HG03196 (cell line): ENCODE data around the gene PHTF2.

Source experiments
- ATAC-seq: cut with Tn5 transposase; IDR thresholded peaks from one replicate; pipeline ENCODE4 v1.9.1; 2021; ENCODE audit not compliant: unreplicated experiment

The PHTF2 gene

GRCh38 chr7:77791956-77792355 lies 6.6 kb upstream of the PHTF2 start:
- no peak for ATAC-seq

- no peak for ATAC-seq
Observed at GRCh38 chr7:77794000-77794399, 4.6 kb upstream of the PHTF2 start.

- ATAC-seq = no peak
Observed at GRCh38 chr7:77796109-77796508, 2.5 kb upstream of the PHTF2 start.

- ATAC-seq = no peak
Observed at GRCh38 chr7:77796960-77797359, 1.6 kb upstream of the PHTF2 start.

GRCh38 chr7:77797734-77798393 lies 709 bp upstream of the PHTF2 start:
- peak; percentile 24 for ATAC-seq

GRCh38 chr7:77799078-77799964 lies 748 bp downstream of the PHTF2 start:
- ATAC-seq = no peak

- ATAC-seq = no peak
Observed at GRCh38 chr7:77800158-77800557, 1.6 kb downstream of the PHTF2 start.

GRCh38 chr7:77800730-77801129 lies 2.2 kb downstream of the PHTF2 start:
- ATAC-seq = no peak

GRCh38 chr7:77802557-77803405 lies 4.2 kb downstream of the PHTF2 start:
- no peak for ATAC-seq

- no peak for ATAC-seq
Observed at GRCh38 chr7:77806425-77806824, 7.9 kb downstream of the PHTF2 start.

GRCh38 chr7:77808517-77808916 lies 9.9 kb downstream of the PHTF2 start:
- ATAC-seq = no peak

- no peak for ATAC-seq
Observed at GRCh38 chr7:77811516-77812289, 13.1 kb downstream of the PHTF2 start.

GRCh38 chr7:77812290-77812685 lies 13.7 kb downstream of the PHTF2 start:
- no peak for ATAC-seq

- ATAC-seq = no peak
Observed at GRCh38 chr7:77813180-77813579, 14.6 kb downstream of the PHTF2 start.

GRCh38 chr7:77819021-77819420 lies 20.4 kb downstream of the PHTF2 start:
- ATAC-seq = no peak

GRCh38 chr7:77820967-77821366 lies 22.4 kb downstream of the PHTF2 start:
- no peak for ATAC-seq

- no peak for ATAC-seq
Observed at GRCh38 chr7:77822269-77822668, 23.7 kb downstream of the PHTF2 start.

- no peak for ATAC-seq
Observed at GRCh38 chr7:77823787-77824186, 25.2 kb downstream of the PHTF2 start.

GRCh38 chr7:77824636-77825035 lies 26.1 kb downstream of the PHTF2 start:
- no peak for ATAC-seq

GRCh38 chr7:77825131-77825530 lies 26.6 kb downstream of the PHTF2 start:
- no peak for ATAC-seq

GRCh38 chr7:77826300-77826699 lies 27.7 kb downstream of the PHTF2 start:
- no peak for ATAC-seq
